Mucosa of gallbladder (tissue), 1 donor: ENCODE results near the gene LSMEM2. TPM values are rescaled to one million over a fixed set of nuclear protein-coding genes. Genes with fewer than 3 reads are reported as not detected.

Experiments
- total RNA-seq: library from RNA; stranded (reverse); gene quantifications from one replicate; pipeline ENCODE4 v1.2.1, GENCODE V29; 2021
- donor health status: DM: no; HTN: no; CAD: no.

LSMEM2 gene
- total RNA-seq, 1 donor from 2014 or later, result 0.95 TPM

Other genes with a start within 250 kb of the LSMEM2 start
- 132 TPM for gene RBM5, start 190.2 kb upstream of the LSMEM2 start, total RNA-seq
- gene SEMA3F, start 123.8 kb upstream of the LSMEM2 start, total RNA-seq, result 34.1 TPM
- not detected for gene GNAT1, start 87.5 kb upstream of the LSMEM2 start, total RNA-seq
- gene SLC38A3, start 73.8 kb upstream of the LSMEM2 start, total RNA-seq, result 2.2 TPM
- gene GNAI2, start 42.9 kb upstream of the LSMEM2 start, total RNA-seq, result 261 TPM
- gene SEMA3B, start 9.9 kb upstream of the LSMEM2 start, total RNA-seq, result 87.0 TPM
- 74.8 TPM for gene IFRD2, start 13.3 kb downstream of the LSMEM2 start, total RNA-seq
- 7.8 TPM for gene HYAL3, start 20.3 kb downstream of the LSMEM2 start, total RNA-seq
- 12.7 TPM for gene NAA80, start 20.3 kb downstream of the LSMEM2 start, total RNA-seq
- 82.4 TPM for gene HYAL1, start 24.5 kb downstream of the LSMEM2 start, total RNA-seq
- 84.6 TPM for gene HYAL2, start 43.7 kb downstream of the LSMEM2 start, total RNA-seq
- gene TUSC2, start 49.1 kb downstream of the LSMEM2 start, total RNA-seq, result 42.5 TPM
- gene RASSF1, start 61.7 kb downstream of the LSMEM2 start, total RNA-seq, result 27.5 TPM
- gene ZMYND10, start 66.6 kb downstream of the LSMEM2 start, total RNA-seq, result 2.2 TPM
- gene NPRL2, start 71.7 kb downstream of the LSMEM2 start, total RNA-seq, result 26.7 TPM
- 35.4 TPM for gene CYB561D2, start 71.8 kb downstream of the LSMEM2 start, total RNA-seq
- gene TMEM115, start 80.4 kb downstream of the LSMEM2 start, total RNA-seq, result 57.5 TPM
- gene CACNA2D2, start 224.5 kb downstream of the LSMEM2 start, total RNA-seq, result 1.8 TPM